Thyroid gland (tissue), 4 donors: ENCODE data around the gene PNMA8C. TPM values are rescaled to one million over a fixed set of nuclear protein-coding genes. Genes with fewer than 3 reads are reported as not detected.

Experiments
- DNase-seq, 2 donors: peaks; one replicate each; pipeline ENCODE4 v3.0.0-alpha.2; 2019
- H3K27ac ChIP-seq, 3 donors: fragments of 200-600 bp; sonication (generic); 1 replicate in 2 of 3; 2 replicates in 1 of 3; pipeline ENCODE4 v1.5.1; 2016 to 2019; ENCODE audit warnings: mild to moderate bottlenecking in 1 of 3, moderate library complexity in 1 of 3
- H3K27me3 ChIP-seq: fragments of 200-600 bp; sonication (generic); one replicate; pipeline ENCODE4 v1.5.1; 2019
- H3K36me3 ChIP-seq, 2 donors: fragments of 200-600 bp; sonication (generic); one replicate each; pipeline ENCODE4 v1.5.1; 2016 to 2019
- H3K4me1 ChIP-seq, 2 donors: fragments of 200-600 bp; sonication (generic); one replicate each; pipeline ENCODE4 v1.5.1; 2017 to 2019
- H3K4me3 ChIP-seq, 3 donors: fragments of 200-600 bp; sonication (generic); replicated peaks in 1 of 3; 1 replicate in 2 of 3; 2 replicates in 1 of 3; pipeline ENCODE4 v1.5.1; 2016; ENCODE audit warnings: mild to moderate bottlenecking in 1 of 3
- H3K9me3 ChIP-seq: fragments of 200-600 bp; sonication (generic); one replicate; pipeline ENCODE4 v1.5.1; 2017
- CTCF ChIP-seq, 6 experiments: fragments of 200-600 bp in 3 of 6; fragments of 450-650 bp in 3 of 6; sonication (generic) in 3 of 6; IDR thresholded peaks; one replicate each; pipeline ENCODE4 v1.5.1; 2016 to 2019; ENCODE audit warnings: antibody characterized with exemption in 6 of 6, mild to moderate bottlenecking in 2 of 6, inconsistent platforms in 1 of 6, moderate library complexity in 1 of 6
- POLR2A ChIP-seq, 2 donors: fragments of 450-650 bp; IDR thresholded peaks; one replicate each; pipeline ENCODE4 v1.6.1; 2017; ENCODE audit warnings: antibody characterized with exemption in 2 of 2, mild to moderate bottlenecking in 2 of 2, moderate library complexity in 1 of 2
- WGBS, 2 donors: methylation state at CpG; one replicate each; pipeline ENCODE4 v1.1.5; 2017; 5-methylcytosine and 5-hydroxymethylcytosine counted together
- intact Hi-C: fragments of 100-400 bp; cut with DNase I; formaldehyde crosslinking; loops from one replicate; pipeline ENCODE4 v1.15.1; 2023
- total RNA-seq, 4 donors: library from RNA; depleted of rRNA; stranded (reverse); fragments of >200 nt; gene quantifications; one replicate each; pipeline ENCODE4 v1.2.3, GENCODE V29; 2016

Gene PNMA8C
- total RNA-seq, 4 donors from 2014 or later, result 0.11 TPM; not detected in 3

DNA sequence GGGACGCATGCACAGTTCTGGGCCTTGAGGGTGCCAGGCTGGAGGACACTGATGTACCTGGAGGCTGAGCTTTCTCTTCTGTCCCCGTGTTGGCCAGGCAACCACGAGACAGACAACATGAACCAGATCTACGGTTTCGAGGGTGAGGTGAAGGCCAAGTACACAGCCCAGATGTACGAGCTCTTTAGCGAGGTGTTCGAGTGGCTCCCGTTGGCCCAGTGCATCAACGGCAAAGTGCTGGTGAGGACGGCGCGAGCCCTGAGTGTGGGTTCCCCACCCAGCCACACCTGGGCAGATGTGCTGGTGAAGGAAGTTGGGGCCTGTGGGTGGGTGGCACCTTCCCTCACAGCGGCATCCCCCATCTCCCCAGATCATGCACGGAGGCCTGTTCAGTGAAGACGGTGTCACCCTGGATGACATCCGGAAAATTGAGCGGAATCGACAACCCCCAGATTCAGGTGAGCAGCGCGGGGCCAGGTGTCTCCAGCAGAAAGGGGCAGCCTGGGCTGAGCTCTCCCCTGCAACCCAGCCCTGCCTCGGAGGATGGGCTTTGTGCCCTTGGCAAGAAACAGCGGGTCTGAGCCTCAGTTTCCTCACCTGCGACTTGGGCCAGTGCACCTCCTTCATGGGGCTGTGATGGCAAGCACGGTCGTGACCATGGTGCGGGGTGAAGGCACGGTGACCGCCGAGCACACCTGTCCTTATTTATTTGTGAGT lies 41.6 kb downstream of the PNMA8C start:
- H3K9me3 ChIP-seq, result no peaks in the 10 kb centered on the region
- no peaks in the 10 kb centered on the region for H3K27me3 ChIP-seq
- no peak overlapping the region for H3K4me3 ChIP-seq
- intact Hi-C loops, result no loop called here
- no peak overlapping the region for H3K27ac ChIP-seq
- no peaks in the 10 kb centered on the region for H3K4me1 ChIP-seq
- 91 to 96% methylated on average over 14 to 18 of the region's 30 CpGs for WGBS, 2 donors
- TF ChIP-seq CTCF (IDR thresholded peaks at IDR 0.05) (no peak), POLR2A (IDR thresholded peaks at IDR 0.05) (no peak)
- peaks cover 46 to 67% of the 10 kb centered on the region in 2 donors for H3K36me3 ChIP-seq
- no peak for DNase-seq

GRCh38 chr19:46386151-46386550 lies 42.6 kb downstream of the PNMA8C start:
- no peak for DNase-seq
- H3K36me3 ChIP-seq, result peaks cover 46 to 71% of the 10 kb centered on the region in 2 donors
- no peak overlapping the region for H3K27ac ChIP-seq
- H3K27me3 ChIP-seq, result no peaks in the 10 kb centered on the region
- no peak overlapping the region for H3K4me3 ChIP-seq
- WGBS, 2 donors, result 93 to 94% methylated on average over 10 of the region's 10 CpGs
- no peak for TF ChIP-seq POLR2A (IDR thresholded peaks at IDR 0.05)
- no peak for TF ChIP-seq CTCF (IDR thresholded peaks at IDR 0.05)
- no peaks in the 10 kb centered on the region for H3K9me3 ChIP-seq
- no peaks in the 10 kb centered on the region for H3K4me1 ChIP-seq
- intact Hi-C loops, result no loop called here

DNA sequence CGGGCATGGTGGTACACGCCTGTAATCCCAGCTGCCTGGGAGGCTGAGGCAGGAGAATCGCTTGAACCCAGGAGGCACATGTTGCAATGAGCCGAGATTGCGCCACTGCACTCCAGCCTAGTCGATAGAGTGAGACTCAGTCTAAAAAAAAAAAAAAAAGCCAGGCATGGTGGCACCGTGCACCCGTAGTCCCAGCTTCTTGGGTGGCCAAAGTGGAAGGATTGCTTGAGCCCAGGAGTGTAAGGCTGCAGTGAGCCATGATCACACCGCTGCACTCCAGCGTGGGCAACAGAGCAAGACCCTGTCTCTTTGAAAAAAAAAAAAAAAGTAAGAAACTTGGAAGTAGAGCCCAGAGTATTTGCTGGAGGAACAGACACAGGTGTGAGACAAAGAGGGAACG lies 43.1 kb downstream of the PNMA8C start:
- 67 to 72% methylated on average over 11 of the region's 11 CpGs for WGBS, 2 donors
- peaks cover 0 to under 1% of the 10 kb centered on the region in 2 donors for H3K4me1 ChIP-seq
- H3K9me3 ChIP-seq, result no peaks in the 10 kb centered on the region
- H3K27me3 ChIP-seq, result no peaks in the 10 kb centered on the region
- H3K27ac ChIP-seq, result no peak overlapping the region
- intact Hi-C loops, result no loop called here
- TF ChIP-seq POLR2A (IDR thresholded peaks at IDR 0.05) (no peak), CTCF (IDR thresholded peaks at IDR 0.05) (no peak)
- peaks cover 44 to 67% of the 10 kb centered on the region in 2 donors for H3K36me3 ChIP-seq
- no peak overlapping the region for H3K4me3 ChIP-seq
- peak; percentile 51 to 55 for DNase-seq

GRCh38 chr19:46384396-46384795 lies 44.3 kb downstream of the PNMA8C start:
- peaks cover 11 to 12% of the 10 kb centered on the region in 2 donors for H3K4me1 ChIP-seq
- DNase-seq, result no peak
- no peak for TF ChIP-seq CTCF (IDR thresholded peaks at IDR 0.05)
- no peak for TF ChIP-seq POLR2A (IDR thresholded peaks at IDR 0.05)
- intact Hi-C loops, result no loop called here
- H3K27me3 ChIP-seq, result no peaks in the 10 kb centered on the region
- WGBS, 2 donors, result 74 to 79% methylated on average over 8 of the region's 11 CpGs
- H3K9me3 ChIP-seq, result no peaks in the 10 kb centered on the region
- no peak overlapping the region for H3K27ac ChIP-seq
- no peak overlapping the region for H3K4me3 ChIP-seq
- peaks cover 34 to 56% of the 10 kb centered on the region in 2 donors for H3K36me3 ChIP-seq

- intact Hi-C loops, result no loop called here
Observed at GRCh38 chr19:46383846-46384245, 44.9 kb downstream of the PNMA8C start.

More at GRCh38 chr19:46383846-46384245, 44.9 kb downstream of the PNMA8C start:
- Histone ChIP-seq H3K27me3 (no peaks in the 10 kb centered on the region), H3K9me3 (no peaks in the 10 kb centered on the region), H3K4me3 (no peak overlapping the region), H3K36me3 (peaks cover 30 to 50% of the 10 kb centered on the region in 2 donors), H3K27ac (no peak overlapping the region), H3K4me1 (peaks cover 11 to 18% of the 10 kb centered on the region in 2 donors)
- no peak for DNase-seq
- WGBS, 2 donors, result 94% methylated on average over 6 of the region's 7 CpGs
- no peak for TF ChIP-seq CTCF (IDR thresholded peaks at IDR 0.05)
